Measurements from ENCODE around the gene RIT2.
A peak's percentile ranks its signal among the peaks of the same experiment; 100 is the strongest.

RIT2 gene

DNA sequence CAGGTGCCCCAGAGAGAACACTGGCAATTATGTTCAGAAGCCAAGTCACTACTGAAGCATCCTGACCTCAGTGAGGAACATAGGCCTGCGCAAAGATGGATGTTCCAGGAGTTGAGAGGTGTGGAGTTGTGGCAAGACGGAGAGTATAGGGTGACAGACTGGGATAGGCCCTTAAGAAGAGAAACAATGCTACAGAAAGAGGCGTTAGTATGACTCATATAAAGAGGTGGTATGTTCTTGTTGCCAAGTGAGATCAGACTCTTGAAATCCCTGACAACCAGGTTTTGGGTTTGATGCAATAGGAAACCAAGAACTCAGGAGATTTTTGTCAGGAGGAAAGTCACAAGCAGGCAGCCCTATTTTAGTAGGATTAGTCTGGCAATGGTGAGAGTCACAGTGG is 185.6 kb downstream of the RIT2 start:
- Histone ChIP-seq H3K9ac (ENCODE audit: low read depth, low read length) (no peak overlapping the region), H3K9me3 (ENCODE audit: control insufficient read depth, insufficient read depth, low read length) (no peaks in the 10 kb centered on the region), H3K36me3 (ENCODE audit: control insufficient read depth, insufficient read depth, low read length) (no peaks in the 10 kb centered on the region), H3K27ac (ENCODE audit: low read depth, low read length) (peak overlapping the region; percentile 36), H3K4me3 (ENCODE audit: low read depth, low read length) (no peak overlapping the region), H3K27me3 (ENCODE audit: control insufficient read depth, insufficient read depth, low read length) (no peaks in the 10 kb centered on the region), H3K4me1 (ENCODE audit: control insufficient read depth, insufficient read depth, low read length) (no peaks in the 10 kb centered on the region)

DNA sequence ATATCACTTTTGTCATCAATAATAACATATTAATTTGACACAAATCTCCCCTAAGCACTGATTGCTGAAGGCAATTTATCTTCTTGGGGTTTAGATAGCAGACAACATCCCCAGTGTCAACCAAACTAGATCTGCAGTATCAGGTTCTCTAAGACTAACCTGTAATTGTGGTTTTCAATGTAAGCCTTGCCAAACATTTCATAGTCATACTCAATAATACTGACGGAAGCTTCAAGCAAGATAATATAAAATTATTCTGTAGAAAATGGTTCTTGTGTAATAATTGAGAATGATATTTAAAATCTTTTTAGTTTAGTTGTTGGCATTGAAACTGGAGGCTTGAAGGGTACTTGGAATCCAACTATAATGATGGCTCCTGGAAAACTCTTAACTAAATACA is 186.3 kb downstream of the RIT2 start:
- no peaks in the 10 kb centered on the region for H3K4me1 ChIP-seq (ENCODE audit: control insufficient read depth, insufficient read depth, low read length)
- H3K9ac ChIP-seq (ENCODE audit: low read depth, low read length) = no peak overlapping the region
- H3K36me3 ChIP-seq (ENCODE audit: control insufficient read depth, insufficient read depth, low read length) = no peaks in the 10 kb centered on the region
- H3K27me3 ChIP-seq (ENCODE audit: control insufficient read depth, insufficient read depth, low read length) = no peaks in the 10 kb centered on the region
- no peak overlapping the region for H3K4me3 ChIP-seq (ENCODE audit: low read depth, low read length)
- H3K27ac ChIP-seq (ENCODE audit: low read depth, low read length) = no peak overlapping the region
- no peaks in the 10 kb centered on the region for H3K9me3 ChIP-seq (ENCODE audit: control insufficient read depth, insufficient read depth, low read length)

GRCh38 chr18:42925036-42925435 is 190.4 kb downstream of the RIT2 start:
- Histone ChIP-seq H3K4me1 (ENCODE audit: control insufficient read depth, insufficient read depth, low read length) (peaks cover 16% of the 10 kb centered on the region), H3K27me3 (ENCODE audit: control insufficient read depth, insufficient read depth, low read length) (no peaks in the 10 kb centered on the region), H3K9me3 (ENCODE audit: control insufficient read depth, insufficient read depth, low read length) (no peaks in the 10 kb centered on the region), H3K36me3 (ENCODE audit: control insufficient read depth, insufficient read depth, low read length) (no peaks in the 10 kb centered on the region), H3K27ac (ENCODE audit: low read depth, low read length) (no peak overlapping the region), H3K4me3 (ENCODE audit: low read depth, low read length) (no peak overlapping the region), H3K9ac (ENCODE audit: low read depth, low read length) (no peak overlapping the region)

DNA sequence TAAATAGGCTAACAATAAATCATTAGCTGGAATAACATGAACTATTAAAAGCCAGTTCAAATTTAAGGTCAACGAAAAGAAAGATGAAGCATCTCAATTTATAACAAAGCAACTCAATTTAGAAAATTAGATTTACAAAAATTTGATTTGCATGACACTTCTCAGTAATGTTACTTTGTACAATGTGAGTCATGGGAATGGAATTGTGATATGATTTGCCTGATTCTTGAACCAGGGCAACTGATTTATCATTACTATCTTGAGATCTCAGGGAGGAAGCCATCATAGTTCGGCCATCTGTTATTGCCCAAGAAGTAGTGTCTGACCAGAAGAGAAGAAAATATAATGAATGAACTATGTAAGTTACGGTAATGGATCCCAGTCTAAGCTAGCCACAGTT is 193.1 kb downstream of the RIT2 start:
- H3K9ac ChIP-seq (ENCODE audit: low read depth, low read length) = no peak overlapping the region
- H3K4me3 ChIP-seq (ENCODE audit: low read depth, low read length) = no peak overlapping the region
- H3K4me1 ChIP-seq (ENCODE audit: control insufficient read depth, insufficient read depth, low read length) = peaks cover 16% of the 10 kb centered on the region
- H3K9me3 ChIP-seq (ENCODE audit: control insufficient read depth, insufficient read depth, low read length) = no peaks in the 10 kb centered on the region
- H3K27me3 ChIP-seq (ENCODE audit: control insufficient read depth, insufficient read depth, low read length) = no peaks in the 10 kb centered on the region
- no peak overlapping the region for H3K27ac ChIP-seq (ENCODE audit: low read depth, low read length)
- H3K36me3 ChIP-seq (ENCODE audit: control insufficient read depth, insufficient read depth, low read length) = no peaks in the 10 kb centered on the region

GRCh38 chr18:42921226-42921737 is 194.2 kb downstream of the RIT2 start:
- no peak overlapping the region for H3K4me3 ChIP-seq (ENCODE audit: low read depth, low read length)
- H3K27me3 ChIP-seq (ENCODE audit: control insufficient read depth, insufficient read depth, low read length) = no peaks in the 10 kb centered on the region
- peaks cover 16% of the 10 kb centered on the region for H3K4me1 ChIP-seq (ENCODE audit: control insufficient read depth, insufficient read depth, low read length)
- H3K27ac ChIP-seq (ENCODE audit: low read depth, low read length) = peak overlapping the region; percentile 37
- no peaks in the 10 kb centered on the region for H3K36me3 ChIP-seq (ENCODE audit: control insufficient read depth, insufficient read depth, low read length)
- H3K9ac ChIP-seq (ENCODE audit: low read depth, low read length) = no peak overlapping the region
- no peaks in the 10 kb centered on the region for H3K9me3 ChIP-seq (ENCODE audit: control insufficient read depth, insufficient read depth, low read length)

DNA sequence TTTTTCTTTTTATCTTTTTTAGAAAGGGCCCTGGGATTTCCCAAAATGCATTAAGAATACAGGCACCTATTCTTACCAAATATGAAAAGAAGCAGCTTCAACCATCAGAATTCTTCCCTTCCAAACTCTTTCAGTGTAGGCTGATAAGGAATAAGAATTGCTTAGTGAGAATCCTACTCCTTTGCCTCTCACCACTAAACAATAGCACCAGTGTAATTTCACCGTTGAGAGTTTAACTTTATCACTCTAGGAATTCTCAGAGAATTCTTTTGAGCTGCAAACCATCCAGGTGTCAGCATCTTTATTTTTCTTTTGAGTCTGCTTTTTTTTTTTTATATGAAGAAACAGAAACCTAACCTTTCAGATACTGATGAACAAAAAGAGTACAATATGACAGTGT is 194.9 kb downstream of the RIT2 start:
- Histone ChIP-seq H3K27ac (ENCODE audit: low read depth, low read length) (no peak overlapping the region), H3K4me1 (ENCODE audit: control insufficient read depth, insufficient read depth, low read length) (peaks cover 16% of the 10 kb centered on the region), H3K36me3 (ENCODE audit: control insufficient read depth, insufficient read depth, low read length) (no peaks in the 10 kb centered on the region), H3K27me3 (ENCODE audit: control insufficient read depth, insufficient read depth, low read length) (no peaks in the 10 kb centered on the region), H3K9ac (ENCODE audit: low read depth, low read length) (no peak overlapping the region), H3K4me3 (ENCODE audit: low read depth, low read length) (no peak overlapping the region), H3K9me3 (ENCODE audit: control insufficient read depth, insufficient read depth, low read length) (no peaks in the 10 kb centered on the region)

DNA sequence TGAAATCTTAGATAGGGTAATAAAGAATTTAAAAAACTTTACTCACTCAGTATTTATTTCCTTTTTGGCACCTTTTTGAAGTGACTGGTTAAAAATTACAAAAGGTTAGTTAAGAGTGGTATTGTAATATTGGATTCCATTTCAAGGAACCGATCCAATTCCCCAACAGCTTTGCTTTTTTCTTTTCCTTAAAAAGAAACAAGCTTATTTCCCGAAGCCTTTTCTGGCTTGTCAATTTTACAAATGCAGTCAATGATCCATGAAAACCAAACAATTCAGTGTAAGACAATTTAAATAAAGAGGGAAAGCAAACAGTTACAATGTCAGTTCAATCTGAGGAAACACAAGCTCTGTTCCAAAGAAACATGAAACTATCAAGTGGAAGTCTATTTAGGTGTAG is 200.2 kb downstream of the RIT2 start:
- H3K36me3 ChIP-seq (ENCODE audit: control insufficient read depth, insufficient read depth, low read length) = no peaks in the 10 kb centered on the region
- H3K9ac ChIP-seq (ENCODE audit: low read depth, low read length) = no peak overlapping the region
- no peak overlapping the region for H3K4me3 ChIP-seq (ENCODE audit: low read depth, low read length)
- H3K27ac ChIP-seq (ENCODE audit: low read depth, low read length) = no peak overlapping the region
- H3K9me3 ChIP-seq (ENCODE audit: control insufficient read depth, insufficient read depth, low read length) = no peaks in the 10 kb centered on the region
- H3K27me3 ChIP-seq (ENCODE audit: control insufficient read depth, insufficient read depth, low read length) = no peaks in the 10 kb centered on the region
- H3K4me1 ChIP-seq (ENCODE audit: control insufficient read depth, insufficient read depth, low read length) = peaks cover 3% of the 10 kb centered on the region

GRCh38 chr18:42914476-42914875 is 201.0 kb downstream of the RIT2 start:
- no peak overlapping the region for H3K4me3 ChIP-seq (ENCODE audit: low read depth, low read length)

DNA sequence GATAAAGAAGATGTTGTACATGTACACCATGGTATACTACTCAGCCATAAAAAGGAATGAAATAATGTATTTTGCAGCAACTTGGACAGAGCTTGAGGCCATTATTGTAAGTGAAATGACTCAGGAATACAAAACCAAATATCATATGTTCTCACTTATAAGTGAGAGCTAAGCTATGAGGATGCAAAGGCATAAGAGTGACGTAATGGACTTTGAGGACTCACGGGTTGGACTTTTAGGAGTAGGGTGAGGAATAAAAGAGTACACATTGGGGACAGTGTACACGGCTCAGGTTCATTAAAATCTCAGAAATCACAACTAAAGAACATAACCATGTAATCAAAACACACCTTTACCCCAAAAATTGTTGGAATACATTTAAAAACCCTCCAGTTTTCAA is 206.4 kb downstream of the RIT2 start:
- Histone ChIP-seq H3K27me3 (ENCODE audit: control insufficient read depth, insufficient read depth, low read length) (no peaks in the 10 kb centered on the region), H3K27ac (ENCODE audit: low read depth, low read length) (no peak overlapping the region), H3K4me1 (ENCODE audit: control insufficient read depth, insufficient read depth, low read length) (no peaks in the 10 kb centered on the region), H3K36me3 (ENCODE audit: control insufficient read depth, insufficient read depth, low read length) (no peaks in the 10 kb centered on the region), H3K9me3 (ENCODE audit: control insufficient read depth, insufficient read depth, low read length) (no peaks in the 10 kb centered on the region), H3K9ac (ENCODE audit: low read depth, low read length) (no peak overlapping the region), H3K4me3 (ENCODE audit: low read depth, low read length) (no peak overlapping the region)

More at GRCh38 chr18:42914476-42914875, 201.0 kb downstream of the RIT2 start:
- Histone ChIP-seq H3K27ac (ENCODE audit: low read depth, low read length) (no peak overlapping the region), H3K9ac (ENCODE audit: low read depth, low read length) (no peak overlapping the region), H3K27me3 (ENCODE audit: control insufficient read depth, insufficient read depth, low read length) (no peaks in the 10 kb centered on the region), H3K4me1 (ENCODE audit: control insufficient read depth, insufficient read depth, low read length) (no peaks in the 10 kb centered on the region), H3K36me3 (ENCODE audit: control insufficient read depth, insufficient read depth, low read length) (no peaks in the 10 kb centered on the region), H3K9me3 (ENCODE audit: control insufficient read depth, insufficient read depth, low read length) (no peaks in the 10 kb centered on the region)

DNA sequence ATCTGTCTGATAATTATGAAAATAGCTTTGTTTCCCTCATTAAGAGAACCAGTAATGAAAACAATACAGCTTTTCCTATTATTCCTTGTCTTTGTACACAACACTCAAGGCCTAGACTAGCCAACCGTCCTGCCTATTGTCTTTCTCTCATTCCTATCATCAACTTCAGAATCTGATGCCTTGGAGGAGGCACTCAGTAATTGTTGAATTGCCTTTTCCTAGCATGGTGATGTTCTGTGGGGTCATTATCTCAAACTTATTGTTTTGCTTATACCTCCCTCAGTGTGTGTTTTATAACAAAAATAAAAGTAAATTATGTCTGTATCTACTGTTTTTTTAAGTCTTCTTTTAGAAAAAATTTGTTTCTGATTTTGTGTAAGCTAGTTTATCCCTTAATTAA is 208.7 kb downstream of the RIT2 start:
- Histone ChIP-seq H3K4me1 (ENCODE audit: control insufficient read depth, insufficient read depth, low read length) (no peaks in the 10 kb centered on the region), H3K9me3 (ENCODE audit: control insufficient read depth, insufficient read depth, low read length) (no peaks in the 10 kb centered on the region), H3K4me3 (ENCODE audit: low read depth, low read length) (no peak overlapping the region), H3K9ac (ENCODE audit: low read depth, low read length) (no peak overlapping the region), H3K27me3 (ENCODE audit: control insufficient read depth, insufficient read depth, low read length) (no peaks in the 10 kb centered on the region), H3K36me3 (ENCODE audit: control insufficient read depth, insufficient read depth, low read length) (no peaks in the 10 kb centered on the region), H3K27ac (ENCODE audit: low read depth, low read length) (no peak overlapping the region)

GRCh38 chr18:42901161-42901560 is 214.3 kb downstream of the RIT2 start:
- H3K4me1 ChIP-seq (ENCODE audit: control insufficient read depth, insufficient read depth, low read length) = no peaks in the 10 kb centered on the region
- no peak overlapping the region for H3K9ac ChIP-seq (ENCODE audit: low read depth, low read length)
- no peak overlapping the region for H3K27ac ChIP-seq (ENCODE audit: low read depth, low read length)
- H3K9me3 ChIP-seq (ENCODE audit: control insufficient read depth, insufficient read depth, low read length) = no peaks in the 10 kb centered on the region
- H3K27me3 ChIP-seq (ENCODE audit: control insufficient read depth, insufficient read depth, low read length) = no peaks in the 10 kb centered on the region
- no peaks in the 10 kb centered on the region for H3K36me3 ChIP-seq (ENCODE audit: control insufficient read depth, insufficient read depth, low read length)
- H3K4me3 ChIP-seq (ENCODE audit: low read depth, low read length) = no peak overlapping the region

DNA sequence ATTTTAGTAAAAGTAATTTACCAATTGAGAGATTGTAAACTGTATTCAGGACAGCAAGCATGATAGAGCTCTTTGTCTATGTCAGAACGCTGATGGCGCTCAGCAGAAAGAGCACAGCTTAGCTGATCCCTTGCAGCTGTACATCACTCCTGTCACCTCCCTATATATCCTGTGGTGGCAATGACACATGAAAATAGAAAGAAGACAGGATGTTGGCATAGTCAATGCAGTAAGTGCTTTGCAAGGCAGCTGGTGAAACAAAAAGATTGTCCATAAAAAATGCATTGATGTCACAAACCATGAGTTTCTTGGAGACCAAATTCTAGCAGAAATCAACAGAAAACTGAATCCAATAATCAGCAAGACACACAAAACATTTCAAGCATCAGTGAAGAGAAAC is 221.5 kb downstream of the RIT2 start:
- no peak overlapping the region for H3K4me3 ChIP-seq (ENCODE audit: low read depth, low read length)
- H3K36me3 ChIP-seq (ENCODE audit: control insufficient read depth, insufficient read depth, low read length) = no peaks in the 10 kb centered on the region
- H3K9me3 ChIP-seq (ENCODE audit: control insufficient read depth, insufficient read depth, low read length) = no peaks in the 10 kb centered on the region
- H3K27me3 ChIP-seq (ENCODE audit: control insufficient read depth, insufficient read depth, low read length) = no peaks in the 10 kb centered on the region
- no peak overlapping the region for H3K9ac ChIP-seq (ENCODE audit: low read depth, low read length)
- 0 out of 2 replicates have a peak, but pooled peaks cover 3% of the 10 kb centered on the region for H3K4me1 ChIP-seq (ENCODE audit: control insufficient read depth, insufficient read depth, low read length)
- H3K27ac ChIP-seq (ENCODE audit: low read depth, low read length) = no peak overlapping the region
